GM19099 (cell line): ENCODE results near the gene KRT26.

Source experiments
- POLR2A ChIP-seq: IDR thresholded peaks from 3 replicates; pipeline ENCODE4 v1.6.1; 2011; ENCODE audit warnings: low read depth; ENCODE audit not compliant: insufficient read length; ENCODE audit errors: extremely low read depth

The KRT26 gene

GRCh38 chr17:40718930-40719329 is 53.1 kb downstream of the KRT26 start:
- TF ChIP-seq POLR2A, result no peak

- TF ChIP-seq POLR2A, result no peak
Observed at GRCh38 chr17:40717776-40718175, 54.2 kb downstream of the KRT26 start.
